ENCODE results near the gene CASK. TPM values are rescaled to one million over a fixed set of nuclear protein-coding genes. Genes with fewer than 3 reads are reported as not detected.
A peak's percentile ranks its signal among the peaks of the same experiment; 100 is the strongest.

Gene CASK
- total RNA-seq, 1 donor: 55.4 TPM

DNA sequence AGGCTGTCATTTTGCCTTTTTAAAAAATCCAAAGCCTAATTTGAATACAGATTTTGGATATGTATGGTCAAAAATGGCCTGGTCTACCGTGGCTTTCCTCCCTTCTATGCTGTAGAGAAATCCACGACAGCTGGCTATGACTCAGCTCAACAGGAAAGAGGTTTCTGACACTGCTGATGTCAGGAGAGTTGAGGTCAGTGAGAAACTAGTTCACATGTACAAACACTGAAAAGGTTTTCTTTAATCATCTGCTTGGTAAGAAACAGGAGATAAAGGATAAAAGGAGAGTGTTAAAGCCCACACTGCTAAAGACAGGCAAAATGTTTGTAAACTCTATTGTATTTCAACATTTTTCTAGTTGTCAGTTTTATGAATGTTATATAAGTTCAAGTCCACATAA is 362.3 kb downstream of the CASK start:
- no peak overlapping the region for H3K4me3 ChIP-seq (ENCODE audit: insufficient read depth, low read length)
- TF ChIP-seq CTCF (IDR thresholded peaks at IDR 0.05; ENCODE audit: extremely low read depth, low read depth, low read length): no peak
- H3K79me2 ChIP-seq (ENCODE audit: insufficient read depth, low read length): no peaks in the 10 kb centered on the region
- no peaks in the 10 kb centered on the region for H3K9me3 ChIP-seq (ENCODE audit: low read depth, low read length)
- peak overlapping the region; percentile 23 for H3K4me2 ChIP-seq (ENCODE audit: insufficient read depth, low read length)
- DNase-seq (ENCODE audit: insufficient read length, low spot score, missing footprints): peak; percentile 62
- H3K27me3 ChIP-seq (ENCODE audit: insufficient read depth, low read length): no peaks in the 10 kb centered on the region
- peaks cover 15% of the 10 kb centered on the region for H3K4me1 ChIP-seq (ENCODE audit: insufficient read depth, low read length)
- H2AFZ ChIP-seq (ENCODE audit: low read length): no peak overlapping the region
- peak overlapping the region; percentile 93 for H3K27ac ChIP-seq (ENCODE audit: low read depth, low read length)
- H3K36me3 ChIP-seq (ENCODE audit: insufficient read depth, low read length): no peaks in the 10 kb centered on the region
- no peaks in the 10 kb centered on the region for H4K20me1 ChIP-seq (ENCODE audit: insufficient read depth, low read length)

- Histone ChIP-seq H3K4me3 (ENCODE audit: insufficient read depth, low read length) (no peak overlapping the region), H4K20me1 (ENCODE audit: insufficient read depth, low read length) (no peaks in the 10 kb centered on the region), H3K4me2 (ENCODE audit: insufficient read depth, low read length) (peak overlapping the region; percentile 40), H3K27me3 (ENCODE audit: insufficient read depth, low read length) (no peaks in the 10 kb centered on the region), H3K4me1 (ENCODE audit: insufficient read depth, low read length) (peaks cover 15% of the 10 kb centered on the region), H3K36me3 (ENCODE audit: insufficient read depth, low read length) (no peaks in the 10 kb centered on the region), H3K27ac (ENCODE audit: low read depth, low read length) (peak overlapping the region; percentile 93), H3K79me2 (ENCODE audit: insufficient read depth, low read length) (no peaks in the 10 kb centered on the region), H2AFZ (ENCODE audit: low read length) (peak overlapping the region; percentile 31), H3K9me3 (ENCODE audit: low read depth, low read length) (no peaks in the 10 kb centered on the region)
- no peak for TF ChIP-seq CTCF (IDR thresholded peaks at IDR 0.05; ENCODE audit: extremely low read depth, low read depth, low read length)
- no peak for DNase-seq (ENCODE audit: insufficient read length, low spot score, missing footprints)
These were observed 363.9 kb downstream of the CASK start for GRCh38 chrX:41559235-41560052.

- DNase-seq (ENCODE audit: insufficient read length, low spot score, missing footprints): no peak
- Histone ChIP-seq H3K36me3 (ENCODE audit: insufficient read depth, low read length) (no peaks in the 10 kb centered on the region), H2AFZ (ENCODE audit: low read length) (no peak overlapping the region), H3K27me3 (ENCODE audit: insufficient read depth, low read length) (no peaks in the 10 kb centered on the region), H3K4me1 (ENCODE audit: insufficient read depth, low read length) (peaks cover 15% of the 10 kb centered on the region), H3K4me3 (ENCODE audit: insufficient read depth, low read length) (no peak overlapping the region), H4K20me1 (ENCODE audit: insufficient read depth, low read length) (no peaks in the 10 kb centered on the region), H3K9me3 (ENCODE audit: low read depth, low read length) (no peaks in the 10 kb centered on the region), H3K79me2 (ENCODE audit: insufficient read depth, low read length) (no peaks in the 10 kb centered on the region), H3K27ac (ENCODE audit: low read depth, low read length) (peak overlapping the region; percentile 93), H3K4me2 (ENCODE audit: insufficient read depth, low read length) (no peak overlapping the region)
- TF ChIP-seq CTCF (IDR thresholded peaks at IDR 0.05; ENCODE audit: extremely low read depth, low read depth, low read length): peak; percentile 49
These were observed 364.8 kb downstream of the CASK start for GRCh38 chrX:41558531-41558930.

GRCh38 chrX:41556958-41557357 is 366.4 kb downstream of the CASK start:
- no peaks in the 10 kb centered on the region for H4K20me1 ChIP-seq (ENCODE audit: insufficient read depth, low read length)
- no peaks in the 10 kb centered on the region for H3K79me2 ChIP-seq (ENCODE audit: insufficient read depth, low read length)
- no peaks in the 10 kb centered on the region for H3K36me3 ChIP-seq (ENCODE audit: insufficient read depth, low read length)
- H3K27ac ChIP-seq (ENCODE audit: low read depth, low read length): no peak overlapping the region
- H3K27me3 ChIP-seq (ENCODE audit: insufficient read depth, low read length): no peaks in the 10 kb centered on the region
- H3K9me3 ChIP-seq (ENCODE audit: low read depth, low read length): no peaks in the 10 kb centered on the region
- no peak for DNase-seq (ENCODE audit: insufficient read length, low spot score, missing footprints)
- H3K4me1 ChIP-seq (ENCODE audit: insufficient read depth, low read length): peaks cover 15% of the 10 kb centered on the region
- H2AFZ ChIP-seq (ENCODE audit: low read length): no peak overlapping the region
- TF ChIP-seq CTCF (IDR thresholded peaks at IDR 0.05; ENCODE audit: extremely low read depth, low read depth, low read length): no peak
- no peak overlapping the region for H3K4me3 ChIP-seq (ENCODE audit: insufficient read depth, low read length)
- H3K4me2 ChIP-seq (ENCODE audit: insufficient read depth, low read length): no peak overlapping the region

All from osteoblast (primary cell).